GM12878 (cell line): Measurements from ENCODE around the gene ZNF474.

ENCODE experiments used
- BACH1 ChIP-seq: fragments of 450-650 bp; IDR thresholded peaks from 2 replicates; pipeline ENCODE4 v1.6.1; 2017; ENCODE audit warnings: mild to moderate bottlenecking, borderline replicate concordance
- HDAC2 ChIP-seq: fragments of 200-600 bp; sonication (generic); IDR thresholded peaks from 2 replicates; pipeline ENCODE4 v1.6.1; 2017
- NFYA ChIP-seq: IDR thresholded peaks from 2 replicates; pipeline ENCODE4 v1.6.1; 2011; ENCODE audit warnings: low read depth, mild to moderate bottlenecking, low read length, improper control_type of control experiment, borderline replicate concordance
- POLR2A ChIP-seq: IDR thresholded peaks from 2 replicates; pipeline ENCODE4 v1.6.1; 2011; ENCODE audit warnings: low read depth, mild to moderate bottlenecking, low read length
- TCF12 ChIP-seq: IDR thresholded peaks from 2 replicates; pipeline ENCODE4 v1.6.1; 2011; ENCODE audit warnings: low read depth, mild to moderate bottlenecking, low read length
- TF ChIP-seq, protein P1 (sequence below), 3 experiments: IDR thresholded peaks in 2 of 3; conservative IDR thresholded peaks in 1 of 3; 2 replicates each; pipeline ENCODE4 v1.5.1; 2011; ENCODE audit warnings: low read depth in 3 of 3, low read length in 3 of 3, mild to moderate bottlenecking in 3 of 3, control low read depth in 2 of 3, moderate library complexity in 2 of 3, inconsistent platforms in 1 of 3, mixed read lengths in 1 of 3; ENCODE audit not compliant: control insufficient read depth in 2 of 3, insufficient read depth in 1 of 3; ENCODE audit errors: extremely low read depth in 1 of 3
- TF ChIP-seq, protein P2 (sequence below): fragments of 450-650 bp; formaldehyde crosslinking; IDR thresholded peaks from 2 replicates; pipeline ENCODE4 v1.5.0; 2022; ENCODE audit warnings: mild to moderate bottlenecking, missing genetic modification characterization

DNA sequence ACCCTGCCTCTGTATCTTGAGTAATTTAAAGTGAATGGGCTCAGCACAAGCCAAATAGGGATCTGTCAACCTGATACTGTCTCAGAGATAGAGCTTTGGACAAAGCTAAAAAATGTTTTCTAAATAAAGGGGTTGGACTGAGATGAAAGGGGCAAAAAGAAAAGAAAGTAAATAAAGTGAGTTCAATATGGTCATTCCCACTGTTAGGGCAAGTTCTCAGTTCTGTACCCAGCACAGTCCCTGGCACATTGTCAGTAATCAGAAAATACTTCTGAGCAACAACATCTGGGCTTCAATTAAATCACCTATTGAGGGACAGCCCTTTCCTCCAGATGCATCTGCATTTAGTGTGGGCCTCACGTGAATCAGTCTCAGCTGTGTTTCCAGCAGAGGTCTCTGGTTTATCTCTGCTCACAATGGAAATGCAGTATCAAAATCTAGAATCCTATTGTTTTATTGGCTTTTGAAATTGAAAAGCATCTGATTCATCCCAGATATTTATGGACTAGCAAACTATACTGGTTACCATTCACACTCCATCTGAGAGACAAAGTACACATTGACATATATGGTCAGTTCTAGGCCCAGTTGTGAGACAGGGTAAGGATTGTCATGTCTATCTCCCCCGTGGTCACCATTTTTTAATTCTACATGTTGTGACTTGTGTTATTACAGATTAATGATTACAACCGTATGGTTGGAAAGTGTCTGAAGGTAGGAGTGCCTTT lies 35.6 kb downstream of the ZNF474 start:
- TF ChIP-seq, protein P1, sequence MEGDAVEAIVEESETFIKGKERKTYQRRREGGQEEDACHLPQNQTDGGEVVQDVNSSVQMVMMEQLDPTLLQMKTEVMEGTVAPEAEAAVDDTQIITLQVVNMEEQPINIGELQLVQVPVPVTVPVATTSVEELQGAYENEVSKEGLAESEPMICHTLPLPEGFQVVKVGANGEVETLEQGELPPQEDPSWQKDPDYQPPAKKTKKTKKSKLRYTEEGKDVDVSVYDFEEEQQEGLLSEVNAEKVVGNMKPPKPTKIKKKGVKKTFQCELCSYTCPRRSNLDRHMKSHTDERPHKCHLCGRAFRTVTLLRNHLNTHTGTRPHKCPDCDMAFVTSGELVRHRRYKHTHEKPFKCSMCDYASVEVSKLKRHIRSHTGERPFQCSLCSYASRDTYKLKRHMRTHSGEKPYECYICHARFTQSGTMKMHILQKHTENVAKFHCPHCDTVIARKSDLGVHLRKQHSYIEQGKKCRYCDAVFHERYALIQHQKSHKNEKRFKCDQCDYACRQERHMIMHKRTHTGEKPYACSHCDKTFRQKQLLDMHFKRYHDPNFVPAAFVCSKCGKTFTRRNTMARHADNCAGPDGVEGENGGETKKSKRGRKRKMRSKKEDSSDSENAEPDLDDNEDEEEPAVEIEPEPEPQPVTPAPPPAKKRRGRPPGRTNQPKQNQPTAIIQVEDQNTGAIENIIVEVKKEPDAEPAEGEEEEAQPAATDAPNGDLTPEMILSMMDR (IDR thresholded peaks at IDR 0.05 in 2 of 3, conservative IDR thresholded peaks at IDR 0.05 in 1 of 3; ENCODE audit: control insufficient read depth in 2 of 3, extremely low read depth in 1 of 3, insufficient read depth in 1 of 3, low read depth in 3 of 3, low read length in 3 of 3): no peak
- no peak for TF ChIP-seq NFYA
- no peak for TF ChIP-seq HDAC2
- TF ChIP-seq POLR2A: no peak
- TF ChIP-seq BACH1: no peak
- TF ChIP-seq, protein P2, sequence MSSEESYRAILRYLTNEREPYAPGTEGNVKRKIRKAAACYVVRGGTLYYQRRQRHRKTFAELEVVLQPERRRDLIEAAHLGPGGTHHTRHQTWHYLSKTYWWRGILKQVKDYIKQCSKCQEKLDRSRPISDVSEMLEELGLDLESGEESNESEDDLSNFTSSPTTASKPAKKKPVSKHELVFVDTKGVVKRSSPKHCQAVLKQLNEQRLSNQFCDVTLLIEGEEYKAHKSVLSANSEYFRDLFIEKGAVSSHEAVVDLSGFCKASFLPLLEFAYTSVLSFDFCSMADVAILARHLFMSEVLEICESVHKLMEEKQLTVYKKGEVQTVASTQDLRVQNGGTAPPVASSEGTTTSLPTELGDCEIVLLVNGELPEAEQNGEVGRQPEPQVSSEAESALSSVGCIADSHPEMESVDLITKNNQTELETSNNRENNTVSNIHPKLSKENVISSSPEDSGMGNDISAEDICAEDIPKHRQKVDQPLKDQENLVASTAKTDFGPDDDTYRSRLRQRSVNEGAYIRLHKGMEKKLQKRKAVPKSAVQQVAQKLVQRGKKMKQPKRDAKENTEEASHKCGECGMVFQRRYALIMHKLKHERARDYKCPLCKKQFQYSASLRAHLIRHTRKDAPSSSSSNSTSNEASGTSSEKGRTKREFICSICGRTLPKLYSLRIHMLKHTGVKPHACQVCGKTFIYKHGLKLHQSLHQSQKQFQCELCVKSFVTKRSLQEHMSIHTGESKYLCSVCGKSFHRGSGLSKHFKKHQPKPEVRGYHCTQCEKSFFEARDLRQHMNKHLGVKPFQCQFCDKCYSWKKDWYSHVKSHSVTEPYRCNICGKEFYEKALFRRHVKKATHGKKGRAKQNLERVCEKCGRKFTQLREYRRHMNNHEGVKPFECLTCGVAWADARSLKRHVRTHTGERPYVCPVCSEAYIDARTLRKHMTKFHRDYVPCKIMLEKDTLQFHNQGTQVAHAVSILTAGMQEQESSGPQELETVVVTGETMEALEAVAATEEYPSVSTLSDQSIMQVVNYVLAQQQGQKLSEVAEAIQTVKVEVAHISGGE (CRISPR knock-in tag): no peak
- no peak for TF ChIP-seq TCF12
